Glutamatergic neuron (in vitro differentiated cells): Measurements from ENCODE around the gene TECR. TPM values are rescaled to one million over a fixed set of nuclear protein-coding genes. Genes with fewer than 3 reads are reported as not detected.
"Not testable (repeated sequence)": the region's sequence is repeated elsewhere in the genome, so short reads cannot be mapped to it uniquely, and the experiment has no call there.

Experiments used
- DNase-seq: peaks from one replicate; pipeline ENCODE4 v3.0.0; 2022
- H3K27ac Mint-ChIP-seq: one replicate; pipeline ENCODE4 v1.8.0; 2020; ENCODE audit warnings: mild to moderate bottlenecking, mixed read lengths, inconsistent platforms; ENCODE audit not compliant: unreplicated experiment
- H3K27me3 Mint-ChIP-seq: one replicate; pipeline ENCODE4 v1.8.0; 2020; ENCODE audit warnings: mild to moderate bottlenecking, moderate library complexity, mixed read lengths, inconsistent platforms; ENCODE audit not compliant: unreplicated experiment
- H3K36me3 Mint-ChIP-seq: one replicate; pipeline ENCODE4 v1.8.0; 2020; ENCODE audit warnings: mild to moderate bottlenecking, mixed read lengths, inconsistent platforms; ENCODE audit not compliant: unreplicated experiment
- H3K4me1 Mint-ChIP-seq: one replicate; pipeline ENCODE4 v1.8.0; 2020; ENCODE audit warnings: mild to moderate bottlenecking, low read depth, mixed read lengths, inconsistent platforms; ENCODE audit not compliant: unreplicated experiment
- H3K4me3 Mint-ChIP-seq: one replicate; pipeline ENCODE4 v1.8.0; 2020; ENCODE audit warnings: mild to moderate bottlenecking, mixed read lengths, inconsistent platforms; ENCODE audit not compliant: unreplicated experiment
- H3K9me3 Mint-ChIP-seq: one replicate; pipeline ENCODE4 v1.8.0; 2020; ENCODE audit warnings: mild to moderate bottlenecking, moderate library complexity, mixed read lengths, inconsistent platforms; ENCODE audit not compliant: unreplicated experiment
- CTCF ChIP-seq: fragments of 200-600 bp; sonication (generic); IDR thresholded peaks from one replicate; pipeline ENCODE4 v1.5.0; 2021; ENCODE audit not compliant: partially characterized antibody, unreplicated experiment
- microRNA-seq: library from miRNA; unstranded; fragments of <30 nt; microRNA quantifications from one replicate; pipeline ENCODE4, GENCODE V29; 2020; ENCODE audit not compliant: unreplicated experiment
- total RNA-seq: library from RNA; stranded (reverse); fragmentation: NEBNext Ultra II Directional; extraction: Animal tissue kit (Norgen Biotek cat#: 25700); gene quantifications from one replicate; pipeline ENCODE4 v1.2.1, GENCODE V29; 2021; ENCODE audit not compliant: unreplicated experiment

The TECR gene
- total RNA-seq, 1 donor from 2014 or later = 102 TPM

- peaks cover 2% of the 10 kb centered on the region for H3K9me3 Mint-ChIP-seq
- peaks cover 7% of the 10 kb centered on the region for H3K36me3 Mint-ChIP-seq
- H3K27ac Mint-ChIP-seq = no peak overlapping the region
- H3K4me1 Mint-ChIP-seq = no peaks in the 10 kb centered on the region
- DNase-seq = no peak
- H3K27me3 Mint-ChIP-seq = peaks cover 2% of the 10 kb centered on the region
- TF ChIP-seq CTCF = no peak
- H3K4me3 Mint-ChIP-seq = no peak overlapping the region
Measured at GRCh38 chr19:14612657-14613056, 83.3 kb downstream of the TECR start.

GRCh38 chr19:14613399-14614098 is 84.2 kb downstream of the TECR start:
- H3K4me3 Mint-ChIP-seq, H3K9me3 Mint-ChIP-seq, H3K4me1 Mint-ChIP-seq, H3K27me3 Mint-ChIP-seq, DNase-seq, H3K36me3 Mint-ChIP-seq, H3K27ac Mint-ChIP-seq: not testable (repeated sequence)

- H3K27ac Mint-ChIP-seq = no peak overlapping the region
- no peaks in the 10 kb centered on the region for H3K27me3 Mint-ChIP-seq
- TF ChIP-seq CTCF = no peak
- DNase-seq = no peak
- H3K36me3 Mint-ChIP-seq = peaks cover 7% of the 10 kb centered on the region
- no peaks in the 10 kb centered on the region for H3K4me1 Mint-ChIP-seq
- H3K4me3 Mint-ChIP-seq = no peak overlapping the region
- peaks cover 2% of the 10 kb centered on the region for H3K9me3 Mint-ChIP-seq
Measured at GRCh38 chr19:14614099-14614412, 84.7 kb downstream of the TECR start.

Small RNA genes within 50 kb of the gene (microRNA-seq; reads per million reads assigned to microRNA genes)
- gene MIR639 = 0.41 reads per million

Other genes starting within 250 kb of the TECR start
- gene ADGRE5, start 148.2 kb upstream of the TECR start, total RNA-seq = 4.0 TPM
- 103 TPM for gene DDX39A, start 110.3 kb upstream of the TECR start, total RNA-seq
- gene PKN1, start 96.3 kb upstream of the TECR start, total RNA-seq = 117 TPM
- gene PTGER1, start 54.2 kb upstream of the TECR start, total RNA-seq = 2.0 TPM
- gene GIPC1, start 33.5 kb upstream of the TECR start, total RNA-seq = 53.4 TPM
- 53.9 TPM for gene DNAJB1, start 11.2 kb upstream of the TECR start, total RNA-seq
- 145 TPM for gene NDUFB7, start 42.5 kb downstream of the TECR start, total RNA-seq
- gene CLEC17A, start 53.5 kb downstream of the TECR start, total RNA-seq = not detected
- not detected for gene ADGRE3, start 145.2 kb downstream of the TECR start, total RNA-seq
- gene ZNF333, start 160.5 kb downstream of the TECR start, total RNA-seq = 32.9 TPM
- 0.66 TPM for gene ADGRE2, start 249.0 kb downstream of the TECR start, total RNA-seq